Measurements from ENCODE around the gene FRMPD4.

Gene FRMPD4

GRCh38 chrX:12383196-12383595, 244.9 kb downstream of the FRMPD4 start:
- no peak for TF ChIP-seq CTCF (conservative IDR thresholded peaks at IDR 0.05; ENCODE audit: low read depth)
- POLR2A ChIA-PET (ENCODE audit: low non-redundant PET): no interaction called here
- H3K27ac ChIP-seq: no peak overlapping the region
- DNase-seq (ENCODE audit: low spot score): no peak
- CTCF ChIA-PET: no interaction called here

- H3K27ac ChIP-seq: no peak overlapping the region
- POLR2A ChIA-PET (ENCODE audit: low non-redundant PET): no interaction called here
- DNase-seq (ENCODE audit: low spot score): no peak
- CTCF ChIA-PET: no interaction called here
- TF ChIP-seq CTCF (conservative IDR thresholded peaks at IDR 0.05; ENCODE audit: low read depth): no peak
These were observed 252.0 kb downstream of the FRMPD4 start for GRCh38 chrX:12390301-12390700.

GRCh38 chrX:12396584-12396983, 258.3 kb downstream of the FRMPD4 start:
- CTCF ChIA-PET: no interaction called here
- POLR2A ChIA-PET (ENCODE audit: low non-redundant PET): no interaction called here
- no peak for DNase-seq (ENCODE audit: low spot score)
- H3K27ac ChIP-seq: no peak overlapping the region
- no peak for TF ChIP-seq CTCF (conservative IDR thresholded peaks at IDR 0.05; ENCODE audit: low read depth)

- H3K27ac ChIP-seq: no peak overlapping the region
- no peak for DNase-seq (ENCODE audit: low spot score)
- ChIA-PET POLR2A (ENCODE audit: low non-redundant PET) (no interaction called here), CTCF (interaction anchor here (1.0 kb wide), 1 partner anchor 18 kb away, joined by 3 read pairs; no protein-coding TSS in a partner anchor)
- no peak for TF ChIP-seq CTCF (conservative IDR thresholded peaks at IDR 0.05; ENCODE audit: low read depth)
These were observed 261.9 kb downstream of the FRMPD4 start for GRCh38 chrX:12400218-12400617.

GRCh38 chrX:12401252-12401651, 263.0 kb downstream of the FRMPD4 start:
- POLR2A ChIA-PET (ENCODE audit: low non-redundant PET): no interaction called here
- no peak for TF ChIP-seq CTCF (conservative IDR thresholded peaks at IDR 0.05; ENCODE audit: low read depth)
- CTCF ChIA-PET: no interaction called here
- H3K27ac ChIP-seq: no peak overlapping the region
- DNase-seq (ENCODE audit: low spot score): no peak

GRCh38 chrX:12403474-12404082, 265.3 kb downstream of the FRMPD4 start:
- no peak overlapping the region for H3K27ac ChIP-seq
- TF ChIP-seq CTCF (conservative IDR thresholded peaks at IDR 0.05; ENCODE audit: low read depth): no peak
- CTCF ChIA-PET: no interaction called here
- no peak for DNase-seq (ENCODE audit: low spot score)
- POLR2A ChIA-PET (ENCODE audit: low non-redundant PET): no interaction called here

GRCh38 chrX:12405306-12405705, 267.0 kb downstream of the FRMPD4 start:
- ChIA-PET CTCF (no interaction called here), POLR2A (ENCODE audit: low non-redundant PET) (no interaction called here)
- H3K27ac ChIP-seq: no peak overlapping the region
- DNase-seq (ENCODE audit: low spot score): no peak
- no peak for TF ChIP-seq CTCF (conservative IDR thresholded peaks at IDR 0.05; ENCODE audit: low read depth)

All from RWPE1 (cell line).